Panc1 (cell line): ENCODE data around the gene C13orf42. TPM values are rescaled to one million over a fixed set of nuclear protein-coding genes. Genes with fewer than 3 reads are reported as not detected.

Experiments used
- ATAC-seq: fragments of 200-7000 bp; cut with Tn5 transposase; 2 replicates; pipeline ENCODE4 v1.9.1; 2020; ENCODE audit warnings: mild to moderate bottlenecking, moderate library complexity
- BruUV-seq: library from RNA; stranded (reverse); fragments of 400-500 nt; replicated peaks from 2 replicates; lab custom pipeline; 2021; lab: Mats Ljungman, UMichigan
- CTCF ChIA-PET: fragments of 300-600 bp; sonication (Branson Sonifier 250); formaldehyde crosslinking; loops from one replicate; lab custom pipeline; 2022; ENCODE audit warnings: antibody characterized with exemption; lab: Charles Lee
- POLR2A ChIA-PET: fragments of 300-600 bp; sonication (Branson Sonifier 250); formaldehyde crosslinking; loops from one replicate; lab custom pipeline; 2022; ENCODE audit warnings: antibody characterized with exemption; lab: Charles Lee
- DNase-seq: peaks from one replicate; pipeline ENCODE4 v3.0.0-alpha.2; 2010; ENCODE audit warnings: low read depth, low spot score
- H3K27ac ChIP-seq: 2 replicates; pipeline ENCODE4 v1.5.1; 2011; ENCODE audit warnings: mild to moderate bottlenecking, low read length, inconsistent platforms
- H3K27me3 ChIP-seq: fragments of 200-500 bp; sonication (Bioruptor generic); 2 replicates; pipeline ENCODE4 v1.6.0; 2014; ENCODE audit warnings: low read length, inconsistent platforms; ENCODE audit not compliant: control insufficient read depth, insufficient read depth
- H3K36me3 ChIP-seq: fragments of 200-500 bp; sonication (Bioruptor generic); 2 replicates; pipeline ENCODE4 v1.5.1; 2014; ENCODE audit warnings: inconsistent platforms, mild to moderate bottlenecking, low read length, moderate library complexity; ENCODE audit not compliant: control insufficient read depth, insufficient read depth
- H3K4me1 ChIP-seq: 2 replicates; pipeline ENCODE4 v1.5.1; 2011; ENCODE audit warnings: inconsistent platforms, mild to moderate bottlenecking, low read length, moderate library complexity; ENCODE audit not compliant: control insufficient read depth, insufficient read depth
- H3K4me3 ChIP-seq, 2 experiments: 2 replicates each; pipeline ENCODE4 v1.5.1; 2011 to 2012; ENCODE audit warnings: low read depth in 2 of 2, low read length in 2 of 2, mild to moderate bottlenecking in 2 of 2, inconsistent platforms in 1 of 2, moderate library complexity in 1 of 2
- H3K9me3 ChIP-seq: fragments of 200-500 bp; sonication (Bioruptor generic); 2 replicates; pipeline ENCODE4 v1.5.1; 2014; ENCODE audit warnings: low read depth, mild to moderate bottlenecking, inconsistent platforms, low read length, moderate library complexity; ENCODE audit not compliant: control insufficient read depth, insufficient read depth
- POLR2AphosphoS5 ChIP-seq: IDR thresholded peaks from 2 replicates; pipeline ENCODE4 v1.6.1; 2012; ENCODE audit warnings: mild to moderate bottlenecking, low read depth, low read length, moderate library complexity
- SIN3A ChIP-seq: IDR thresholded peaks from 2 replicates; pipeline ENCODE4 v1.6.1; 2012; ENCODE audit warnings: low read depth, mild to moderate bottlenecking, low read length, moderate library complexity, borderline replicate concordance; ENCODE audit not compliant: insufficient read depth
- TCF7L2 ChIP-seq: IDR thresholded peaks from 2 replicates; pipeline ENCODE4 v1.6.1; 2011; ENCODE audit warnings: mild to moderate bottlenecking, low read depth, low read length, inconsistent platforms
- in situ Hi-C: cut with HindIII; loops from 2 replicates; pipeline ENCODE4 v1.10.0; 2016; ENCODE audit warnings: low sequenced_read_pairs, low pct_unique_long_range_greater_than_20kb
- intact Hi-C: fragments of 100-400 bp; cut with micrococcal nuclease; formaldehyde crosslinking; loops from one replicate; pipeline ENCODE4 v1.10.0; 2022; ENCODE audit not compliant: unreplicated experiment
- total RNA-seq: library from RNA; stranded (reverse); gene quantifications from one replicate; pipeline ENCODE4 v1.2.1, GENCODE V29; 2021; ENCODE audit not compliant: unreplicated experiment
- TF ChIP-seq, protein P1 (sequence below), 2 experiments: IDR thresholded peaks; 2 replicates each; pipeline ENCODE4 v1.6.1; 2011 to 2012; ENCODE audit warnings: low read depth in 2 of 2, control low read depth in 1 of 2, low read length in 1 of 2, mild to moderate bottlenecking in 1 of 2, moderate library complexity in 1 of 2; ENCODE audit not compliant: insufficient read depth in 1 of 2
- TF ChIP-seq, protein P2 (sequence below): fragments of 450-650 bp; IDR thresholded peaks from 2 replicates; pipeline ENCODE4 v1.5.1; 2017; ENCODE audit warnings: mild to moderate bottlenecking

Gene C13orf42
- total RNA-seq, 1 experiment from 2014 or later: not detected

DNA sequence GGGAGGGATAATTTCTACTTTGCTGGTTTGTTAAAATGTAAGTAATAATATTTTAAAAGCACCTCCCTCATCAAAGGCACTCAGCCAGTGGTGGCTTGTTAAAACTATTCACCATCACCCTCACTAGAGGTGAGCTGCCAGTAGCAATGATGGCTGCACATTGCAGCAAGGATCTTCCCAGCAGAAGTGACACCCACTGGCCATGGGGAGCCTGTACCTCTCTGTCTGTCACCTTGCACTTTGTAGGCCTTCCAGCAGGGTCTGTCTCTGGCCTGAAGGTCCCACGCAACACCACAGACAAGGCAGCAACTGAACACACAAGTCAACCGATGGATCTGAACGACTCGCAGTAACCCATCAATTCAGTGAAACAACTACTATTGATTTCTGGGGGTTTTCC lies 47.3 kb upstream of the C13orf42 start:
- no peak for DNase-seq
- TF ChIP-seq, protein P1, sequence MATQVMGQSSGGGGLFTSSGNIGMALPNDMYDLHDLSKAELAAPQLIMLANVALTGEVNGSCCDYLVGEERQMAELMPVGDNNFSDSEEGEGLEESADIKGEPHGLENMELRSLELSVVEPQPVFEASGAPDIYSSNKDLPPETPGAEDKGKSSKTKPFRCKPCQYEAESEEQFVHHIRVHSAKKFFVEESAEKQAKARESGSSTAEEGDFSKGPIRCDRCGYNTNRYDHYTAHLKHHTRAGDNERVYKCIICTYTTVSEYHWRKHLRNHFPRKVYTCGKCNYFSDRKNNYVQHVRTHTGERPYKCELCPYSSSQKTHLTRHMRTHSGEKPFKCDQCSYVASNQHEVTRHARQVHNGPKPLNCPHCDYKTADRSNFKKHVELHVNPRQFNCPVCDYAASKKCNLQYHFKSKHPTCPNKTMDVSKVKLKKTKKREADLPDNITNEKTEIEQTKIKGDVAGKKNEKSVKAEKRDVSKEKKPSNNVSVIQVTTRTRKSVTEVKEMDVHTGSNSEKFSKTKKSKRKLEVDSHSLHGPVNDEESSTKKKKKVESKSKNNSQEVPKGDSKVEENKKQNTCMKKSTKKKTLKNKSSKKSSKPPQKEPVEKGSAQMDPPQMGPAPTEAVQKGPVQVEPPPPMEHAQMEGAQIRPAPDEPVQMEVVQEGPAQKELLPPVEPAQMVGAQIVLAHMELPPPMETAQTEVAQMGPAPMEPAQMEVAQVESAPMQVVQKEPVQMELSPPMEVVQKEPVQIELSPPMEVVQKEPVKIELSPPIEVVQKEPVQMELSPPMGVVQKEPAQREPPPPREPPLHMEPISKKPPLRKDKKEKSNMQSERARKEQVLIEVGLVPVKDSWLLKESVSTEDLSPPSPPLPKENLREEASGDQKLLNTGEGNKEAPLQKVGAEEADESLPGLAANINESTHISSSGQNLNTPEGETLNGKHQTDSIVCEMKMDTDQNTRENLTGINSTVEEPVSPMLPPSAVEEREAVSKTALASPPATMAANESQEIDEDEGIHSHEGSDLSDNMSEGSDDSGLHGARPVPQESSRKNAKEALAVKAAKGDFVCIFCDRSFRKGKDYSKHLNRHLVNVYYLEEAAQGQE (IDR thresholded peaks at IDR 0.05; ENCODE audit: insufficient read depth in 1 of 2, low read depth in 2 of 2, low read length in 1 of 2): no peak
- TF ChIP-seq SIN3A (no peak), POLR2AphosphoS5 (no peak), TCF7L2 (no peak)
- TF ChIP-seq, protein P2, sequence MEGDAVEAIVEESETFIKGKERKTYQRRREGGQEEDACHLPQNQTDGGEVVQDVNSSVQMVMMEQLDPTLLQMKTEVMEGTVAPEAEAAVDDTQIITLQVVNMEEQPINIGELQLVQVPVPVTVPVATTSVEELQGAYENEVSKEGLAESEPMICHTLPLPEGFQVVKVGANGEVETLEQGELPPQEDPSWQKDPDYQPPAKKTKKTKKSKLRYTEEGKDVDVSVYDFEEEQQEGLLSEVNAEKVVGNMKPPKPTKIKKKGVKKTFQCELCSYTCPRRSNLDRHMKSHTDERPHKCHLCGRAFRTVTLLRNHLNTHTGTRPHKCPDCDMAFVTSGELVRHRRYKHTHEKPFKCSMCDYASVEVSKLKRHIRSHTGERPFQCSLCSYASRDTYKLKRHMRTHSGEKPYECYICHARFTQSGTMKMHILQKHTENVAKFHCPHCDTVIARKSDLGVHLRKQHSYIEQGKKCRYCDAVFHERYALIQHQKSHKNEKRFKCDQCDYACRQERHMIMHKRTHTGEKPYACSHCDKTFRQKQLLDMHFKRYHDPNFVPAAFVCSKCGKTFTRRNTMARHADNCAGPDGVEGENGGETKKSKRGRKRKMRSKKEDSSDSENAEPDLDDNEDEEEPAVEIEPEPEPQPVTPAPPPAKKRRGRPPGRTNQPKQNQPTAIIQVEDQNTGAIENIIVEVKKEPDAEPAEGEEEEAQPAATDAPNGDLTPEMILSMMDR: no peak
- BruUV-seq: no TSS peak
- Histone ChIP-seq H3K27ac (no peak overlapping the region), H3K27me3 (no peaks in the 10 kb centered on the region), H3K4me1 (no peaks in the 10 kb centered on the region), H3K4me3 (no peak overlapping the region), H3K9me3 (no peaks in the 10 kb centered on the region), H3K36me3 (no peaks in the 10 kb centered on the region)
- ChIA-PET CTCF (no interaction called here), POLR2A (no interaction called here)
- ATAC-seq: no peak
- in situ Hi-C loops: no loop called here
- intact Hi-C loops: no loop called here

DNA sequence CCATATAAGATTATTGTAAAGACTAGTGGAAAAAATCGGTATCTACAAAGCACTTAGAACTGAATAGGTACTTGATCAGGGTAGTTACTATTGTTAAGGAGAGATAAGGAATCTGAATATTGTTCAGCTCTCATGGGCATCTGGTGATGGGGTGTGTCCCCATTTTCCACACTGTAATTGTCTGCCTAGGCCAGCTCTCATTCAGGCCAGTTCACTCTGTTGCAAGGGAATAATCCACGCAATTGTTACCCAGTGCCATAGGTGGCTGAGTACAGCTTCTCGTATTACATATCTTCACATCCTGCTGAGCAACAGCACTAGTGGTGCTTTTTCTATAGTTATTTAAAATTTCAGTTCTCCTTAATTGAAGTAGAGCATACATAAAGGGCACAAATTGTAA lies 45.6 kb upstream of the C13orf42 start:
- ATAC-seq (no peak), DNase-seq (no peak)
- H3K4me3 ChIP-seq: no peak overlapping the region
- no peaks in the 10 kb centered on the region for H3K9me3 ChIP-seq
- no TSS peak for BruUV-seq
- intact Hi-C loops (no loop called here), in situ Hi-C loops (no loop called here)
- H3K4me1 ChIP-seq: no peaks in the 10 kb centered on the region
- TF ChIP-seq TCF7L2 (no peak), POLR2AphosphoS5 (no peak), SIN3A (no peak)
- TF ChIP-seq, protein P2: no peak
- TF ChIP-seq, protein P1 (IDR thresholded peaks at IDR 0.05; ENCODE audit: insufficient read depth in 1 of 2, low read depth in 2 of 2, low read length in 1 of 2): no peak
- ChIA-PET CTCF (no interaction called here), POLR2A (no interaction called here)
- no peaks in the 10 kb centered on the region for H3K36me3 ChIP-seq
- no peaks in the 10 kb centered on the region for H3K27me3 ChIP-seq
- H3K27ac ChIP-seq: no peak overlapping the region
